Loucy (cell line): ENCODE measurements around the gene MBNL1.

Experiments used
- H2AFZ ChIP-seq: fragments of 200-600 bp; sonication (generic); 2 replicates; pipeline ENCODE4 v1.6.0; 2016; ENCODE audit warnings: antibody characterized with exemption, mild to moderate bottlenecking, low read length, moderate library complexity
- H3F3A ChIP-seq: fragments of 200-600 bp; 2 replicates; pipeline ENCODE4 v1.6.0; 2016; ENCODE audit warnings: antibody characterized with exemption, low read depth, mild to moderate bottlenecking
- H3K27me3 ChIP-seq: fragments of 200-600 bp; sonication (generic); 2 replicates; pipeline ENCODE4 v1.6.1; 2014; ENCODE audit warnings: low read length, mild to moderate bottlenecking; ENCODE audit not compliant: insufficient read depth, poor library complexity, severe bottlenecking
- H3K36me3 ChIP-seq: fragments of 200-600 bp; sonication (generic); 2 replicates; pipeline ENCODE4 v1.6.1; 2016; ENCODE audit warnings: low read length; ENCODE audit not compliant: insufficient read depth
- H3K4me1 ChIP-seq: fragments of 200-600 bp; sonication (generic); 2 replicates; pipeline ENCODE4 v1.5.1; 2014; ENCODE audit warnings: low read length, mild to moderate bottlenecking; ENCODE audit not compliant: insufficient read depth, poor library complexity, severe bottlenecking
- H3K4me2 ChIP-seq: fragments of 200-600 bp; sonication (generic); 2 replicates; pipeline ENCODE4 v1.6.0; 2014; ENCODE audit warnings: antibody characterized with exemption, low read length, low read depth, mild to moderate bottlenecking; ENCODE audit not compliant: poor library complexity, severe bottlenecking
- H3K4me3 ChIP-seq: fragments of 200-600 bp; sonication (generic); 2 replicates; pipeline ENCODE4 v1.5.1; 2014; ENCODE audit warnings: low read length, mild to moderate bottlenecking, mixed read lengths; ENCODE audit not compliant: poor library complexity, severe bottlenecking
- H3K79me2 ChIP-seq: fragments of 200-600 bp; sonication (generic); 2 replicates; pipeline ENCODE4 v1.6.1; 2014; ENCODE audit warnings: low read length; ENCODE audit not compliant: insufficient read depth
- H3K9ac ChIP-seq: fragments of 200-600 bp; sonication (generic); 2 replicates; pipeline ENCODE4 v1.6.0; 2014; ENCODE audit warnings: mild to moderate bottlenecking, low read depth, low read length, moderate library complexity; ENCODE audit not compliant: poor library complexity, severe bottlenecking
- H3K9me2 ChIP-seq: fragments of 200-600 bp; sonication (generic); replicated peaks from 2 replicates; pipeline ENCODE4 v1.6.1; 2016; ENCODE audit warnings: low read depth, low read length, mixed read lengths
- H3K9me3 ChIP-seq: fragments of 200-600 bp; sonication (generic); 2 replicates; pipeline ENCODE4 v1.6.1; 2014; ENCODE audit warnings: mild to moderate bottlenecking, antibody characterized with exemption, low read length, low read depth; ENCODE audit not compliant: insufficient read depth
- H4K20me1 ChIP-seq: fragments of 200-600 bp; sonication (generic); 2 replicates; pipeline ENCODE4 v1.6.0; 2014; ENCODE audit warnings: antibody characterized with exemption, low read length, mild to moderate bottlenecking; ENCODE audit not compliant: insufficient read depth, poor library complexity, severe bottlenecking
- EZH2phosphoT487 ChIP-seq: fragments of 200-600 bp; IDR thresholded peaks from 2 replicates; pipeline ENCODE4 v1.6.1; 2018; ENCODE audit warnings: antibody characterized with exemption, mild to moderate bottlenecking, moderate library complexity, borderline replicate concordance
- TF ChIP-seq, protein P1 (sequence below): fragments of 200-600 bp; sonication (generic); conservative IDR thresholded peaks from 2 replicates; pipeline ENCODE4 v1.5.1; 2014; ENCODE audit warnings: mild to moderate bottlenecking, antibody characterized with exemption, low read length

The MBNL1 gene

DNA sequence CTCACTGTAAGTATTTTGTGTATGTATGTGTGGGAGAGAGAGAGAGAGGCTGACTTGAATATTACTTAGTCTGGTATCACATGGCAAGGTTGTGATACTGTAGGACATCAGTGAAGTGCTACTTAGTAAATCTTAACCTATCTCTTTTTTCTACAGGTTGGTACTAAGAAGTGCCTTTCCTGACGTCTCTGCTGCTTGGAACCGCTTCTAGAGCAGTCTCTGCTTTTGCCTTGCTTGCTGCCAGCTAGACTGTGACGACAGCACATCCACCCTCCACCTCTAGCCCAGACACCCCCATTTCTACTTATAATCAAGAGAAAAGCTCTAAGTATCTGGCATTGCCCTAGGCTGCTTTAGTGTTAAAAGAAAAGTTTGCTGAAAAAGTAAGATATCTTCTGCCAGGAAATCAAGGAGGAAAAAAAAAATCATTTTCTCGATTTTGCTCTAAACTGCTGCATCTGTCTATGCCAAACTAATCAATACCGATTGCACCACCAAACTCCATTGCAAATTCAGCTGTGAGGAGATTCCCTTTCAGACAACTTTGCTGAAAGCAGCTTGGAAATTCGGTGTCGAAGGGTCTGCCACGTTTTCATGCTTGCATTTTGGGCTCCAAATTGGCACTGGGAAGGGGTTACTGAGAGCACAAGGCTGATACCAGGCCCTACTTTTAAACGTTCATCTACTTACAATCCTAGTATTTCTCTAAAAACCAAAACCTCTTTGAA, 30.7 kb downstream of the MBNL1 start:
- Histone ChIP-seq H3K9me2 (no peaks in the 10 kb centered on the region), H3K4me3 (no peak overlapping the region), H2AFZ (no peak overlapping the region), H3K9me3 (no peaks in the 10 kb centered on the region), H3K36me3 (peaks cover 52% of the 10 kb centered on the region), H4K20me1 (peaks cover 99% of the 10 kb centered on the region), H3K4me2 (no peak overlapping the region), H3K27me3 (no peaks in the 10 kb centered on the region), H3K79me2 (peaks cover 100% of the 10 kb centered on the region), H3K9ac (no peak overlapping the region), H3F3A (no peaks in the 10 kb centered on the region), H3K4me1 (peaks cover 44% of the 10 kb centered on the region)
- no peak for TF ChIP-seq EZH2phosphoT487
- TF ChIP-seq, protein P1, sequence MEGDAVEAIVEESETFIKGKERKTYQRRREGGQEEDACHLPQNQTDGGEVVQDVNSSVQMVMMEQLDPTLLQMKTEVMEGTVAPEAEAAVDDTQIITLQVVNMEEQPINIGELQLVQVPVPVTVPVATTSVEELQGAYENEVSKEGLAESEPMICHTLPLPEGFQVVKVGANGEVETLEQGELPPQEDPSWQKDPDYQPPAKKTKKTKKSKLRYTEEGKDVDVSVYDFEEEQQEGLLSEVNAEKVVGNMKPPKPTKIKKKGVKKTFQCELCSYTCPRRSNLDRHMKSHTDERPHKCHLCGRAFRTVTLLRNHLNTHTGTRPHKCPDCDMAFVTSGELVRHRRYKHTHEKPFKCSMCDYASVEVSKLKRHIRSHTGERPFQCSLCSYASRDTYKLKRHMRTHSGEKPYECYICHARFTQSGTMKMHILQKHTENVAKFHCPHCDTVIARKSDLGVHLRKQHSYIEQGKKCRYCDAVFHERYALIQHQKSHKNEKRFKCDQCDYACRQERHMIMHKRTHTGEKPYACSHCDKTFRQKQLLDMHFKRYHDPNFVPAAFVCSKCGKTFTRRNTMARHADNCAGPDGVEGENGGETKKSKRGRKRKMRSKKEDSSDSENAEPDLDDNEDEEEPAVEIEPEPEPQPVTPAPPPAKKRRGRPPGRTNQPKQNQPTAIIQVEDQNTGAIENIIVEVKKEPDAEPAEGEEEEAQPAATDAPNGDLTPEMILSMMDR, result no peak

DNA sequence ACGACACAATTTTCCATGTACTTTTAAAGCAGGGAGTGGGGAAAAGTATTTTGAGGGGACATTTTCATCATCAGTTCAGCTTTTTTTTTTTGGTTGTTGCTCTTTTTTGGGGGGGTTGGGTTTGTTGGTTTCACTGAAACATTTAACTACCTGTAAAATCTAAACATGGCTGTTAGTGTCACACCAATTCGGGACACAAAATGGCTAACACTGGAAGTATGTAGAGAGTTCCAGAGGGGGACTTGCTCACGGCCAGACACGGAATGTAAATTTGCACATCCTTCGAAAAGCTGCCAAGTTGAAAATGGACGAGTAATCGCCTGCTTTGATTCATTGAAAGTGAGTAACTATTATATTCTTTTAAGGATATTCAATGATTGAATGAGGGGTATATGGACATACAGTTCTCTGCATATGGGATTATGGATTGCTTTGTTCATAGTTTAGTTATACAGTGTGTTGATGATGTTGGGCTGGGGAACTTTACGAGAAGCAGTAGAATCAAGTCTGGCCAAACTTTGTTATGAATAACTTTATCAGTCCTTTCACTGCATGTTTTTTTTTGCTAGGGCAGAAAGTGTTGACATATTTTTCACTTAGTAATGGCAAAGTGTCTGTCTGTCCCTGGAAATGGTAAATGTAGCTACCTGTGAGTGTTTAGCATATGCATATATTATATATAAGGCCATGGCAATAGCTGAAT, 31.5 kb downstream of the MBNL1 start:
- Histone ChIP-seq H3K9me3 (no peaks in the 10 kb centered on the region), H3K36me3 (peaks cover 58% of the 10 kb centered on the region), H3K4me3 (no peak overlapping the region), H3K79me2 (peaks cover 100% of the 10 kb centered on the region), H4K20me1 (peaks cover 99% of the 10 kb centered on the region), H2AFZ (no peak overlapping the region), H3F3A (no peaks in the 10 kb centered on the region), H3K9me2 (no peaks in the 10 kb centered on the region), H3K4me1 (peaks cover 43% of the 10 kb centered on the region), H3K4me2 (no peak overlapping the region), H3K27me3 (no peaks in the 10 kb centered on the region), H3K9ac (no peak overlapping the region)
- TF ChIP-seq, protein P1, result no peak
- TF ChIP-seq EZH2phosphoT487, result no peak

DNA sequence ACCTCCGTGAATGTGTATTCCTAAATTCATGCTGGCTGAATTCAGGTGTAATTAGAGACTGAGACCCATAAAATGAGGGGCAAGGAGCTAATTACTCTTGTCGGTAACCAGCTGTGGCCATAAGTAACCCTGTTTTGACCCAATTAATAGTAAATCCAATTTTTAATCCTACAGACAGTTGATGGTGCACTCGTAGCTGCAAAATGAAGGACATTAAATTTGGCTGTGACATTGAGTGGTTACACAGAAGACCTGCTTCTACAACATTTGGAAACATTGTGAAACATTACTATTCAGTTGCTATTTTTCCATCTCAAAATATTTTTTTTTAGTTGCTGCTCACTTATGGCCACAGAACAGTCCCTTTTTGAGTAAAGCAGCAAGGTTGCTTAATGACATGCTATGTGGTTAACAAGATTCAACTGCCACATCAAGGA, 33.0 kb downstream of the MBNL1 start:
- Histone ChIP-seq H3K4me1 (peaks cover 33% of the 10 kb centered on the region), H2AFZ (no peak overlapping the region), H3K27me3 (no peaks in the 10 kb centered on the region), H4K20me1 (peaks cover 99% of the 10 kb centered on the region), H3K79me2 (peaks cover 100% of the 10 kb centered on the region), H3F3A (no peaks in the 10 kb centered on the region), H3K4me3 (peak overlapping the region; percentile 23), H3K4me2 (peak overlapping the region; percentile 43), H3K9ac (no peak overlapping the region), H3K9me2 (no peaks in the 10 kb centered on the region), H3K9me3 (no peaks in the 10 kb centered on the region), H3K36me3 (peaks cover 71% of the 10 kb centered on the region)
- TF ChIP-seq EZH2phosphoT487, result no peak
- TF ChIP-seq, protein P1, result no peak
